Measurements from ENCODE around the gene SULF2.

- TF ChIP-seq EZH2phosphoT487 (IDR thresholded peaks at IDR 0.05) (no peak), CTCF (IDR thresholded peaks at IDR 0.05) (no peak)
These were observed 51.4 kb downstream of the SULF2 start for GRCh38 chr20:47733892-47734291.
